GM21423 (cell line): ENCODE data around the gene SLC36A3.
"Not testable (repeated sequence)": the region's sequence is repeated elsewhere in the genome, so short reads cannot be mapped to it uniquely, and the experiment has no call there.

Experiments
- ATAC-seq: cut with Tn5 transposase; IDR thresholded peaks from one replicate; pipeline ENCODE4 v1.9.1; 2021; ENCODE audit warnings: mild to moderate bottlenecking, moderate library complexity; ENCODE audit not compliant: unreplicated experiment

Gene SLC36A3

DNA sequence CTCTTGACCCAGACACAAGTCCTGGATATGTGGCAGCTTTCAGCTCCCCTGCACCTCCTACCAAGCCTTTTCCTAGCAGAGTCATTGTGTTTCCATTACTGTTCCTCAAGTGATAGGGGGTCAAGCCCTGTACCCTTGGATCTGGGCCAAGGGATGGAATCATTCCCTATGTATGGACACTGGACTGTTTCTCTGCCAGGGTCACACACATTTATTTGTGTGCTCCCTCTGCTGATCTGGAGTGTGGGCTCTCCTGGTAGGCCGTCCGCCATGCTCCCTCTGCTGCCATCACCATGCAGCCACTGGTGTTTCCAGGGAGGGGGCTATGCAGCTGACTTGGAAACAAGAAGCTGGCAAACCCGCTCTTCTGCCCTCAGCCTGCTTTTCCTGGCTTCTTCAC lies 41.0 kb downstream of the SLC36A3 start:
- ATAC-seq = no peak

DNA sequence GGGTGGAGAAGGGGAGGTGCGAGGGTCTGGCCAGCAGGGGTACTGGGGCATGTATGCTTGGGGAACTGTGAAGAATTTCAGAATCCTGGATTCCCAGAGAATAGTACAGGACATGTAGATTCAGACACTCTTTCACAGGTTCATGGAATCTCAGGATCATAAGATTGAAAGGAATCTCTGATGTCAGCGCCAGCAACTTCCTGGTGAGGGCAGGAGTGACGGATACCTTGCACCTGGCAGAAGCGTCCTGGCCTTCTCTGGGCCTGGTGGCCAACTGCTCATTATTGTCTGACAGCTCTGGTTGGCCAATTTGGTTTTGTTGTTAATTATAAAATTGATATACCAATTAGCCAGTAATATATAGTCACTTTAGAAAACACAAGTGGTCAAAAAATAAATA lies 43.6 kb downstream of the SLC36A3 start:
- ATAC-seq = no peak

DNA sequence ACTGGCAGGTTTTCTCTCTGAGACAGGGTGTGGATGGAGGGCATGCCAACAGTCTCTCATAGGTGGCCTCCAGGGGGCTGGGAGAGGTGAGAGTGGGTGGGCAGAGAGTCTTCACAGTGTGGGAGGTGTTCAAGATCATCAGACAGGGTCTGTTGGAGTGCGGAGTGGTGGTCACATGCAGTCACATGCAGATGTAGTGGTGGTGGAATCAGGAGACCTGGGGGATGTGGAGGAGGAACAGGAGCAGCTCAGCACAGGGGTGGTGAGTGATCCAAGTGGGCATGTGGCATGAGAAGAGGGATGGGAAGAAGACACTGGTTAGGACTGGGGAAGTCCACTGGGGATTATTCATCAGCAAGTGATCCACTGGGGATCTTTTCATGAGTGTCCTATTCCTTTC lies 44.8 kb downstream of the SLC36A3 start:
- ATAC-seq = no peak

DNA sequence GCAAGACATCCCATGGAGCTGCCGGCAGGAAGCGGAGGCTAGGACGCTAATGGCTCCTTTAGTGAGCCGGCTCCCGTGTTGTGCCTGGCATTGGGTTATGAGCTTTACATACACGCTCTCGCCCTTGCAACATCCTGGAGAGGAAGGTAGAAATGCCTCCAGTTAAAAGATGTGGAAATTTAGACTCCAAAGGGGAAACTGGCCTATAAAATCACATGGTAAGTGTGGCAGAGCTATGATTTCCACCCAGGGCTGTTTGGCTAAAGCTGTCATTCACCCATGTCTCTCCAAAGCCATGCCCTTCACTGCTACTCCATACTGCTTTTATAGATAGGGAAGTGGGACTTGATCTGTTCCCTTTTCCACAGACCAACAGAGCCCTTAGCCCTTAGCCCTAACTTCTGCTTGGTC lies 45.4 kb downstream of the SLC36A3 start:
- ATAC-seq = no peak

DNA sequence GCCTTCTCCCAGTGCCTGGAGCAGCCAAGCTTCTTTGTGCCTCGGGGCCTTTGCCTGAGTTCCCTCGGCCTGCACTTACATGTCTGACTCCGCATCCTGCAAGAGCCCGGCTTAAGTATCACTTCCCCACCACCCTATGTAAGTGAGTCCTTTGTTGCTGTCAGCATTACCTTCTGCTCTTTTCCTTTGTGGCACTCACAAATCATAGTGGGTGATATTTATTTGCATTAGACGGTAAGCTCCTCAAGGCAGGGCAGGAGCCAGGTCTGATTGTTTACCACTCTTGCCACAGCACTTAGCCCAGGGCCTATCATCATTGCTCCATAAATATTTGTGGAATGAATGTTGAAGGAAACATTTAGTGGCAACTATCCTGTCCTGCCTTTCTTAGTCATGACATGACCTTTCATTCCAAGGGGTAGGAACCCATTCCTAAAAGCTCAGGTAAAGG lies 45.8 kb downstream of the SLC36A3 start:
- ATAC-seq = peak; percentile 26

DNA sequence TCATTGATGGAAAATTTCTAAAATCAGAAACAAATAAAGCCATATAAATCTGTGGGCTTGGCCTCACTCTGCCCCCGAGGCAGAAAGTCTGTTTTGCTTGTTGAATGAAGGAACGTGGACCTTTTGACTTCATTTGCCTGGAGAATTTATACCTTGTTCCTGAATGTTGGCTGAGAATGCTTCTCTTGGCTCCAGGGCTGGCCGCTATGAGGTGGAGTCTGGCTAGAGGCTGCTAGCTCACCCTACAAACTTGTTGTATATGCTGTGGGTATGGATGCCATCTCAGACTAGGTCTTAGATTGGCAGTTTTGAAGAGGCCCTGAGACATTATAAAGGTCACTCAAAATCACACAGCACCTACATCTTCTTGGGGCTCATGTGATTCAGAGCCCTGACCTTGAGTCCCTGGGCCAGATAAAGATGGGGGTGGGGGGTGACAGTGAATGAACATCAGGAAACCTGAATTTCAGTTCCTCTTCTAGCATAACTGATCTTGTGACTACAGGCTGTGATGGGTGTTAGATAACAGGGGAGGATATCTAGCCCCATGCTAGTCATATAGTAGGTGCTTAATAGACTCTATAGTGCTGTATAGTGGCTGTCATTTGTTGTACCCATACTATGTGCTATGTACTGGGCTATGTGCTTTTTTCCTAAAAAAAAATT lies 47.8 kb downstream of the SLC36A3 start:
- peak; percentile 36 for ATAC-seq

DNA sequence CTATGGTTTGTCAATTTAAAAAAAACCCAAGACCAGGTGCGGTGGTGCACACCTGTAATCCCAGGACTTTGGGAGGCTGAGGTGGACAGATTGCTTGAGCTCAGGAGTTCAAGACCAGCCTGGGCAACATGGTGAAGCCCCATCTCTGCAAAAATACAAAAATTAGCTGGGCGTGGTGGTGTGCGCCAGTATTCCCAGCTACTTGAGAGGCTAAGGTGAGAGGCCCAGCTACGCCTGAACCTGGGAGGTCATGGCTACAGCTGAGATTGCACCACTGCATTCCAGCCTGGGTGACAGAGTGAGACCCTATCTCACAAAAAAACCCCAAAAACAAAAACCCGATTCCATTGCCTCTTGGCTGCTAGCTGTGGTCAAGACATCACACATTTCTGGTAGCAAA lies 48.6 kb downstream of the SLC36A3 start:
- not testable (repeated sequence) for ATAC-seq

DNA sequence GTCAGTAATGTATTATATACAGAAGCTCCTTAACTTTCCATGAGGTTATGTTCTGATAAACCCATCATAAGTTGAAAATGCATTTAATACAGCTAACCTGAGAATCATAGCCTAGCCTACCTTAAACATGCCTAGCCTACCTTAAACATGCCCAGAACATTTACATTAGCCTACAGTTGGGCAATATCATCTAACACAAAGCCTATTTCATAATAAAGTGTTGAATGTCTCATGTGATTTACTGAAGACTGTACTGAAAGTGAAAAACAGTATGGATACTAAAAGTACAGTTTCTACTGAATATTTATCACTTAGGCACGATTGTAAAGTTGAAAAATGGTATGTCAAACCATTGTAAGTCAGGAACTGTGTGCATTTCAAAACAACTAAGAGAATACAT lies 49.0 kb downstream of the SLC36A3 start:
- ATAC-seq = no peak

DNA sequence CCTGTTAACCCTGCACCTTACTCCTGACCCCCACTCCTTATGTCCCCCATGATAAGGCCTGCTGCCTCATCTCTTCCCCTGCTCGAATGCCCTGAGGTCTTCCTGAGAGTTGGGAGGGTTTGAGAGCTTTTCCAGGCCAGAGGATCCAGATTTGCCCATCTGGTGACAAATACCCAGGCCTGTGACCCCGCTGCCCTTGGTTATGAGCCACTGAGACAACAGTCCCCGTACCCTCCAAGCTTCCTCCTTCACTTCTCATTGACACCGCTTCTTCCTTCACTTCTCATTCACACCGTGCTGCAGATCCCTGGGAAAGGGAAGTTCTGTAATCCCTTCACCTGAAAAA lies 50.0 kb downstream of the SLC36A3 start:
- ATAC-seq = no peak

DNA sequence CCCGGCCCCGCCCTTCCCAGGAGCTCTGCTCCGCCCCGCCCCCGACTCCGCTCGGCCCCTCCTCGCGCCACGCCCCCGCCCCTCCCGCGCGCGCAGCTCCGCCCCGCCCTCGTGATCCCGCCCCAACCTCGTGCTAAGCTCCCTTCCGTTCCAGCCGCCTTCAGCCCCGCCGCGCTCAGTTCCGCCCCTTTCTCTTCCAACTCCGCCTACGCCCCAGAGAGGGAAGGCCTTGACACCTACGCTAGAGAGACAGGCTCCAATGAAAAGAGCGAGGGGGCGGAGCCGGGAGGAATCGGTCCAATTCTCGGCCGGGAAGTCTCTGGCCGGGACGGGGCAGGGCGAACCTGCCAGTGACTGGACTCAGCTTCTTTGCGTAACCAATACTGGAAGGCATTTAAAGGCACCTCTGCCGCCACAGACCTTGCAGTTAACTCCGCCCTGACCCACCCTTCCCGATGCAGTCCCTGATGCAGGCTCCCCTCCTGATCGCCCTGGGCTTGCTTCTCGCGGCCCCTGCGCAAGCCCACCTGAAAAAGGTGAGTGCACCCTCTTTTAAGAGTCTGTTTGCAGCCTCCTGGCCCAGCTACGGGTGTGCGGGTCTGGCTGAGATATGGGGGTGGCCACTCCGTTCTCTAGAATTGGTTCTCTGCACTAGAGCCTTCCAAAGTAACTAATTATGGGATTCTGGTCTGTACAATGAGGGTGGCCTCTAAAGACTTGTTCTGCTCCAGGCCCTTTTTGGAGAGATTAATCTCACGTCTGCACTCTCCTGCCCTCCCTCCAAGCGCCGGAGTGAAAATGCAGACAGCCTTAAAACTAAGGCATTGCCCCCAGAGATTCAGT lies 50.6 kb downstream of the SLC36A3 start, which contains the start of gene GM2A:
TSS of gene GM2A (plus strand) at position 424 of the 843 bp plus-strand sequence. CDS start at position 456, 32 bp downstream.
- peak; percentile 86 for ATAC-seq

DNA sequence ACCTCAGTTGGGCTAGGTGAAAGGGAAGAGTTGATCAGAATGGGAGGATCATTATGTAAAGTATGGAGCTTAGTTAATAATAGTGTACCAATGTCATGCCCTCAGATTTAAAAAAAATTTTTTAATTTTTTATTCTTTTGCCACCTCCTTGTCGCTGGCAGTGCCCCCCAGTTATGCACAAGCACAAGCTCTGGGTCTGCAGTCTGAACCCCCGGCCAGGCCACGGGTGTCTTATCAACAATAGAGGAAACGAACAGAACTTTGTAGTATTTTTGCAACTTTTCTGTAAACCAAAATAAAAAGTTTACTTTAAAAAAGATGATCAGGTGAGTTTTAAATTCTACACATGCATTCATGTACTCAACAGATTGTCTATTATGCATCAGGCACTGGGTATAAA lies 51.9 kb downstream of the SLC36A3 start:
- ATAC-seq = no peak

DNA sequence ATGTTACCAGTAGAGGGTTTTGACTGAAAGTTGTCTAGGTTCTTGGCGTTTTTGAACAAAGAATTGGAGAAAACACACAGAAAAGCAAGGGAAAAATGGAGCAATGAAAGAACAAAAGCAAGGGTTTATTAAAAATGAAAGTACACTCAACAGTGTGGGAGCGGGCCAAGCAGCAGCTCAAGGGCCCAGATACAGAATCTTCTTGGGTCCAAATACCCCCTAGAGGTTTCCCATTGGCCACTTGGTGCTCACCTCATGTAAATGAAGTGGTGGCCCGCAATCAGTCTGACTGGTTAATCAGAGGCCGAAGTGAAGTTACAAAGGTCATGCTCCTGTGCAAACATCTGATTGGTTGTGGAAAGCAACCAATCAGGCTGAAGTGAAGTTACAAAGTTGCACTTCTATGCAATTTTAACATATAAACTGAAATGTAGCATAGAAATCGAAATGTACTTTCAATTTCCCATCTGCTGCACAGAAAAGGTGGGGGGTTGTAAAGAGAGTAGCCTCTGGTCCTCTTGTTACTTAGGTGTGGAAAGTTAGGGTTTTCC lies 52.5 kb downstream of the SLC36A3 start:
- no peak for ATAC-seq

DNA sequence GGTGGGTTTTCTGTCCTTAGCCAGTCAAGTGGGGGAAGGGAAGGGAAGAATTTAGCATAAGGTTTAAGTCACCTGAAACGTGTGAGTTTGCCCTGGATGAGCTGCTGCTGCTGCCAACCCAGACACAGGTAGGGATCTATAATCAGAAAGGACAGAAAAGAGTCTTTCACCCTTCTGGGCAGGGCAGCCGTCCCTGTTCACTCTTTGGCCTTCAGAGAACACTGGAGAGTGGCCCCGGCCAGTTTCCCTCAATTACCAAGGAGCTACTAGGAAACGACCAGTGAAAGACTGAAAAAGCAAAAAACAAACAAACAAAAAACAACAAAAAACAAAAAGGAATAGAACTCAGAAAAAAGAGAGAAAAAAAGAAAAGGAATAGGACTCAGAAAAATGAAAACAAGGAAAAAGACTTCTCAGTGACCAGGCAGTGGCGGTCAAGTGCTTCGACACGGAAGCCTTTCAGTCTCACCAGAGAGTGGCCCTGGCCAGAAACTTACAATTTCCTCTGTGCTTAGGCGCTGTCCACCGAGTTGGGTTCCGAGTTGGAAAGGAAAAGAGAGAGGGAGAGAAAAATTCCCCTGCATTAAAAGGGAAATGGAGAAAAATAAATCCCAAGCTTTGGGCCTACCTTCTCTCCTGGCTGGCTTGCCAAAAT lies 53.1 kb downstream of the SLC36A3 start:
- no peak for ATAC-seq

DNA sequence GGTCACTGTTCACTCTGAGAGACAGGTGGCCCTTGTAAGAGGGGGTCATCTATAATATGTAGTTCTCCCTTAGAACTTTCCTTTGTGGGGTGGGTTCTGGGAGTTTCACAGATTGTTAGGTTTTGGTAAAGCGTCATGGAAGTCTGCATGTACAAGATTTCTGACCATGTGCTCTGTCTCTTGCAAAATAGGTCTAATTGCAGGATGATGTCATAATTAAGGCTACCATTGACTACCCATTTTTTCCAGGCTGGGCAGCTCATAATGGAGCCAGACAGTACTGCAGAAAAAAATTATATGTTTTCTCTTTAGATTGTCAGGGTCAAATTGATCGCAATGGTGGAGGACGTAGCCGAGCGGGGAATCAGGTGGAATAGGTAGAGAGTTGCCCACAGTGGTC lies 54.3 kb downstream of the SLC36A3 start:
- no peak for ATAC-seq

DNA sequence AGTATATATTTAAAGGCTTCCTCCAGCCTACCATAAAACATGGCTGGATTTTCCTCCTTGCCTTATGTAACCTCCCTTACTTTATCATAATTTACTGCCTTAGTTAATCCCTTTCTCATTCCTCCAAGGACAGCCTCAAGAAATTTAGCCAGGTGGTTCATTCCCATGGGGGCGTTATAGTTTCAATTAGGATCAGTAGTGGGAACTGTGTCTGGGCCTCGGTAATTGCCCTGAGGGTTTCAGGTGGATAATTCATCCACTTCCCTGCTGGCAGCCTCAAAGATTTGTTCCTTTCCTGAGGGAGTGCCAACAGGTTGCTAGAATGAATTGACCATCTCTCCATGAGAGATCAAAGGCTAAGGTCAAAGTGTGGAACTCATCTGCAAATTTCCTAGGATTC lies 54.9 kb downstream of the SLC36A3 start:
- no peak for ATAC-seq

DNA sequence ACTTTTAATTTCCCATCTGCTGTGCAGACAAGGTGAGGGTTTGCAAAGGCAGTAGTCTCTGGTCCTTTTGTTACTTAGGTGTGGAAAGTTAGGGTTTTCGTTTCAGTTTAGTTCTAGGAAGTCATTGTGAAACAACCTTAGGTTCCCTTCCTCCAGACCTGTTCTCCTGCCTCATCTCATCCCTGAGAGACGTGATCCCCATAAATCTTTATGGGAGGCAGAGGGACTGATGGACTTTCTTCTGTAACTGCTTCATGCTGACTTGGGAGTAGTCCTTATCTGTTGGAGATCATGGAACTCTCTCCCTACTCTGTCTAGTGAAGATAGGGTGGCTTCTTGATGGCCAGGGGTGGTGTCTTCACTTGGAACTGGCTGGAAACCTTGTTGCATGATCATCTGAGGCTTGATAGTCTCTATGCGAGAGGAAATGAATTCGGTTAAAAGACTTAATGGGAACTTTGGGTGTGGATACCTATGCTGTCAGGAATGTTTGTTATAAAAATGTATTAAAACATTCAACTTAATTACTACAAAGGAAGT lies 57.8 kb downstream of the SLC36A3 start:
- ATAC-seq = no peak

DNA sequence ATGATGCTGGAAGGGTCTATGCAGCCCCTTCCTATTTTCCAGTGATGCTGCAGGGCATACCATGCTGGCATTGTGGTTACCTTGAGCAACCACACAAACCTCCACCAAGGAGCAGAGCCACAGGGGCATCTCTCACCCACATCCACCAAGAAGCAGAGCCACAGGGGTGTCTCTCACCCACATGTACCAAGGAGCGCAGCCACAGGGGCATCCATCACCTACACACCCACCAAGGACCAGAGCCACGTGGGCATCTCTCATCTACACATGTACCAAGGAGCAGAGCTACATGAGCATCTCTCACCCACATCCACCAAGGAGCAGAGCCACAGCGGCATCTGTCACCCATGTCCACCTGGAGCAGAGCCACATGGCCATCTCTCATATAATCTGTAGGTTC lies 59.4 kb downstream of the SLC36A3 start:
- ATAC-seq = no peak

DNA sequence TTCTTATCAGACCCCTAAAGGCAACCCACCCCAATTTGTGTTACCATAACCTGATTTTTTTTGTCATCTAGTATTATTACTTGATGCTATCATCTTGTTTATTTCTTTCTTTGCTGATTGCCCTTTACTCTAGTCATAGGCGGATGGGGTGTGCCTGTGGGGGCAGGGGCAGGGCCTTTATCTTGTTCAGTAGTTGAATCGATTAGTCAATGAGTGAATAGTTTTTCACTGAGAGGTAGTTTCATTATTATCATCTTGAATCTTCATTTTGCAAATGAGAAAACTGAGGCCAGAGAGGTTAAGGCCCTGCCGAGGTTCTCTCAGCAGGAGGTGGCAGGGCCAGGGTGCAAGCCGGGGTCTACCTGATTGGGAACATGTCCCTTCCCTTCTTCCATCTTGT lies 60.0 kb downstream of the SLC36A3 start:
- no peak for ATAC-seq

DNA sequence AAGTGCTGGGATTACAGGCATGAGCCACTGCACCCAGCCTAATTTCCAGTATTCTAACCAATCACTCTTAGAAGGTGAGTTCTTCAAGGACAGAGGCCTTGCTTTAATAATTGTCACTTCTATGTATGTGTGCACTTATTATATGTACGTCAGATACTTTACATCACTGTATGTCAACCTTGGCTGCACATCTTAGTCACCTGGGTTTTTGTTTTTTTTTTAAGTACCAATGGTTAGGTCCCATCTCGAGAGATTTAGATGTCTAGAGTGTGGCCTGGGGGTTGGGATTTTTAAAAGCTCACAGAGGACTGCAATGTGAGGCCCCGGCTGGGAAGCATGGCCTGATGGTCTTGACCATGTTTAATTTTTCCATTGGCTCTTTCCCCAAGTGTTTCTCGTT lies 60.4 kb downstream of the SLC36A3 start:
- ATAC-seq = no peak

DNA sequence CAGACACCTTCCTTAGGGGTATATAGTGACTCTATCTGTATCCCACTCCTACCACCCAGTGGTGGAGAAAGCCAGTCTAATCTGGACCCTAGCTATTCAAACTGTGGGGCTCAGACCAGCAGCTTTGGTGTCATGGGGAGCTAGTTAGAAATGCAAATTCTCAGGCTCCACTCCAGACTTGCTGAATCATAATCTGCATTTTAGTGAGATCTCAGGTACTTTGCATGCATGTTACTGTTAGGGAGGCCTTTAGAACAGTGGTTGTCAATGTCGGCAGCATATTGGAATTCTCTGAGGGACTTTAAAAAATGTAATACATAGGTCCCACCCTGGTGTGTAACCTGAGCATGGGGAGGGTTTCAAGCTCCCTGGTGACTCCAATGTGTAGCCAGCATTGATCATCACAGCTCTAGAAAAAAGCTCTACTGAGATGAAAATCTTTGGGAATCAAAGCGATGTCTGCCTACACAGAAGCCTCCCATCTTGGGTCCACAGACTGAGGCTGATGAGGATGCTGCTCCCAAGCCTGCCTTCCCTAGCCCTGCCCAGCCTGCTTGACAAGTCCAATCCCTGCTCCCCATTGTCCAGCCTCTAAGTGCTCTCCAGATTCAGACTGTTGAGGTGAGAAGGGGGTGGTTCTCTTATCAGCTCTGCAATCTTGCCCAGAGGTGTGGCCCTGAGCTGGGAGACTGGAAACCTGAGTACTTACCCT lies 62.5 kb downstream of the SLC36A3 start:
- ATAC-seq = no peak
